BJ (cell line): ENCODE data around the gene FRMD3. TPM values are rescaled to one million over a fixed set of nuclear protein-coding genes. Genes with fewer than 3 reads are reported as not detected.

Experiments used
- CTCF ChIA-PET: fragments of 350-600 bp; formaldehyde crosslinking; extraction: SDS; loops from one replicate; lab custom pipeline; 2021; ENCODE audit warnings: antibody characterized with exemption, inconsistent platforms; lab: Yijun Ruan, JAX
- POLR2A ChIA-PET: fragments of 300-600 bp; sonication (Branson Sonifier 250); formaldehyde crosslinking; extraction: SDS; loops from one replicate; lab custom pipeline; 2021; ENCODE audit warnings: antibody characterized with exemption; lab: Charles Lee
- DNase-seq: peaks from one replicate; pipeline ENCODE4 v3.0.0-alpha.2; 2011; ENCODE audit warnings: low read depth
- H3K27me3 ChIP-seq: 2 replicates; pipeline ENCODE4 v1.6.0; 2011; ENCODE audit warnings: low read length; ENCODE audit not compliant: control insufficient read depth, insufficient read depth
- H3K36me3 ChIP-seq: 2 replicates; pipeline ENCODE4 v1.5.1; 2011; ENCODE audit warnings: low read length; ENCODE audit not compliant: control insufficient read depth, insufficient read depth
- H3K4me3 ChIP-seq: 2 replicates; pipeline ENCODE4 v1.5.1; 2011; ENCODE audit warnings: low read depth, mild to moderate bottlenecking, control low read depth, low read length
- CTCF ChIP-seq: IDR thresholded peaks from 2 replicates; pipeline ENCODE4 v1.5.1; 2011; ENCODE audit warnings: low read depth, mild to moderate bottlenecking, control low read depth, inconsistent platforms, low read length, moderate library complexity; ENCODE audit not compliant: insufficient read depth
- polyA plus RNA-seq: library from polyadenylated mRNA; depleted of rRNA; stranded (reverse); fragments of >200 nt; gene quantifications from 2 replicates; pipeline ENCODE4 v1.2.3, GENCODE V29; 2011

The FRMD3 gene
- polyA plus RNA-seq, 1 experiment, result 0.10 TPM

GRCh38 chr9:83505282-83505681, 32.9 kb downstream of the FRMD3 start:
- ChIA-PET POLR2A (no interaction called here), CTCF (no interaction called here)
- no peak for TF ChIP-seq CTCF
- Histone ChIP-seq H3K4me3 (no peak overlapping the region), H3K27me3 (no peaks in the 10 kb centered on the region), H3K36me3 (no peaks in the 10 kb centered on the region)
- no peak for DNase-seq

GRCh38 chr9:83503866-83504265, 34.3 kb downstream of the FRMD3 start:
- no peak overlapping the region for H3K4me3 ChIP-seq
- POLR2A ChIA-PET, result no interaction called here
- TF ChIP-seq CTCF, result no peak
- DNase-seq, result no peak
- no peaks in the 10 kb centered on the region for H3K27me3 ChIP-seq
- no peaks in the 10 kb centered on the region for H3K36me3 ChIP-seq
- CTCF ChIA-PET, result no interaction called here

GRCh38 chr9:83501565-83501964, 36.6 kb downstream of the FRMD3 start:
- CTCF ChIA-PET, result no interaction called here
- H3K36me3 ChIP-seq, result no peaks in the 10 kb centered on the region
- POLR2A ChIA-PET, result no interaction called here
- no peak for DNase-seq
- no peak overlapping the region for H3K4me3 ChIP-seq
- TF ChIP-seq CTCF, result no peak
- H3K27me3 ChIP-seq, result no peaks in the 10 kb centered on the region

- ChIA-PET CTCF (no interaction called here), POLR2A (no interaction called here)
Measured at GRCh38 chr9:83497441-83497840, 40.8 kb downstream of the FRMD3 start.

GRCh38 chr9:83491995-83492394, 46.2 kb downstream of the FRMD3 start:
- Histone ChIP-seq H3K36me3 (no peaks in the 10 kb centered on the region), H3K27me3 (no peaks in the 10 kb centered on the region), H3K4me3 (no peak overlapping the region)
- CTCF ChIA-PET, result no interaction called here
- DNase-seq, result no peak
- POLR2A ChIA-PET, result no interaction called here
- no peak for TF ChIP-seq CTCF

More at GRCh38 chr9:83497441-83497840, 40.8 kb downstream of the FRMD3 start:
- DNase-seq, result no peak
- no peaks in the 10 kb centered on the region for H3K36me3 ChIP-seq
- H3K27me3 ChIP-seq, result no peaks in the 10 kb centered on the region
- TF ChIP-seq CTCF, result no peak
- no peak overlapping the region for H3K4me3 ChIP-seq
